Measurements from ENCODE around the gene ABCA13. TPM values are rescaled to one million over a fixed set of nuclear protein-coding genes. Genes with fewer than 3 reads are reported as not detected.

ABCA13 gene
- total RNA-seq, 1 donor from 2014 or later: 5.2 TPM

DNA sequence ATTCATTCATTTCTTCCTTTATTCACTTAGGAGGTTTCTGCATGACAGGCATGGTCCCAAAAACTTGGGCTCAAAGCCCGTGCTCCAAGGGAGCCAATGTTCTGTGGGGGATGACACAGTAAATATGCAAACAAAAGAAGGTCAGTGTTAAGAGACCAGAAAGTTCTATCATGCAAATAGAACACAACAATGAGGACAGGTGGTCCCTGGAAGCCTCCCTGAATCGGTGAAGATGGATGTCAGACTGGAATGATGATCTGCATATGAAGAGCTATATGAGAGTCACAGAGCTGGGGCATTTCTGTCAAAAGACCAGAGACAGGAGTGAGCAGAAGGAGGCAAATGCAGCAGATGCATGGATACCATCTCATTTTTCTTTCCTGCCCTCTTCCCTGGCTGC, 129.0 kb downstream of the ABCA13 start:
- no peak for DNase-seq (ENCODE audit: low spot score)

DNA sequence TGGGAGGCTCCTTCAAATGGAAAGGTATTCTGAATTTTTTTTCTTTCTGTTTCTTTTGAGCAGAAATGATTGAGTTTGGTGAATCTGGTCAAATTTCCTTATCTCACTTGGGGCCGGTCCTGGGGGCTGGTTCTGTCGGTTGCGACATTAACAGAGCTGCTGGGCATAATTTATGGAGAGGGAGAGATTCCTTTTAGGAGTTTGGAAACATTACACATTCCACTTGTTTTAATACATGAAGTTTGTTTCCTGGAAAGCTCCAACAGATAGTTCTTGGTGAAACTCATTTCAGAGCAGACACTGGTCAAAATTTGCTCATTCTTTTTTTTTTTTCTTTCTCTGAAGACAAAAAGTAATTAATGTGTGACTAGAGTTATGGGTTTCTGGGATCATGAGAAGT, 129.9 kb downstream of the ABCA13 start:
- DNase-seq (ENCODE audit: low spot score): no peak

DNA sequence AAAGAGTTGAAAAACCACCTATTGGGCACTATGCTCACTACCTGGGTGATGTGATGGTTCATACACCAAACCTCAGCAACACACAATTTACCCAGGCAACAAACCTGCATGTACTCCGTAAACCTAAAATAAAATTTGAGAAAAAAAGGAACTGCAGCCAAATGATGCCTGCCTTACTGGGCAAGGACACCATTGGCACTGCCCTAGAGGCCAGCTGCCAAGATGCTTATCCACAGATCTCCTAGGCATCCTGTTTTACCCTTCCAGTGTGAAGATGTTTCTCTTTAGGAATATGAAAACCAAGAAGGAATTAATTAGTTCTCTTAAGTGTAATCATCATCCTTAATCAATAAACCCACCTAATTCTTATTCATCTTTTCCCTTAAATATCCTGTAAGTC, 133.4 kb downstream of the ABCA13 start:
- DNase-seq (ENCODE audit: low spot score): no peak

DNA sequence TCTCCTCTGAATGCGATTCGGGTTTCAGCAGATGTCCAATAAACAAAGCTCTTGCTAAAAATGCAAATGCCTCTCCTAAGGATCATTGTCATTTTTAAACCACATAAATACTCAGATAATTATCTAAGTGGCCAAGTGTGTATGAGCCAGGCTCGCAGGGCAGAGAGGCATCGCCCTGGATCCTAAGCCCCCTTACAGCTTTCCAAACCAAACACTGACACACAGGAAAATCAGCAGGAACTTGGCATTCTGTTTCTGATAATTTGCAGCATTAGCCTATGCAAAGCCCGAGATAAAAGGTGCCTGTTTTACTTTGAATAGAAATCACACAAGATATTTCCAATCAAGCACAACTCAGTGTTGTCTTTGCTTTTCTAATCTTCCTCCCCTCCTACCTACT, 134.4 kb downstream of the ABCA13 start:
- no peak for DNase-seq (ENCODE audit: low spot score)

DNA sequence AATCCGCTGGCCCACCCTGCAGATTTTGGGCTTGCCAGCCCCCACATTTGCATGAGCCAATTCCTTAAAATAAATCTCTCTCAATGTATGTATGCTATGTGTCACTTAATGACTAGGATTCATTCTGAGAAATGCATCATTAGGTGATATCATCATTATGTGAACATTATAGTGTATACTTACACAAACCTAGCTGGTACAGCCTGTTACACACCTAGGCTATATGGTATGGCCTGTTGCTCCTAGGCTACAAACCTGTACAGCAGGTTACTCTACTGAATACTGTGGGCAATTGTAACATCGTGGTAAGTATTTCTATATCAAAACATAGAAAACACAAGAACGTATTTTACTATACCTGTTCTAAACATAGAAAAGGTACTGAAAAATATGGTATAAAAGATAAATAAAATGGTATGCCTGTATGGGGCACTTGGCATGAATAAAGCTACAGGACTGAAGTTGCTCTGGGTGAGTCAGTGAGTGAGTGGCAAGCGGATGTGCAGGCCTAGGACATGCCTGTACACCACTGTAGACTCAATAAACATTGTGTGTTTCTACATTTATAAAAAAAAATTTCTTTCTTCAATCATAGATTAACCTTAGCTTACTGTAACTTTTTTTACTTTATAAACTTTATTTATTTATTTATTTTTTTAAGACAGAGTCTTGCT, 135.9 kb downstream of the ABCA13 start:
- DNase-seq (ENCODE audit: low spot score): no peak

DNA sequence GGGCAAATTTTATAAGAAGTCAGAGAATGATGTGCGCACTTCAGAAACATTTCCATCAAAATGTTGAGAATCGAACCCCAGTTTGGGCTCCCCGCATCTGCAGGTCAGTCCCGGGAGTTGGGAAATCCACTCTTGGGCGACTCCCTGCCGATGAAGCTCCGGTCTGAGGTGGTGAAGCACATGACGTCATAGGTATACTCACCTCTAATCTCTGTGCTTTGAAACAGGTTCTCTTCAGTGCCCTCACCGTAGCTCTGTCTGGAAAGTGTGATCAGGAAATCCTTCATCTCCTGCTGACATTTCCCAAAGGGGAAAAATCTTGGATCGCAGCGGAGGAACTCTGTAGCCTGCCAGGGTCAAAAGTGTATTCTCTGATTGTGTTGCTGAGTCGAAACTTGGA, 138.5 kb downstream of the ABCA13 start:
- DNase-seq (ENCODE audit: low spot score): no peak

DNA sequence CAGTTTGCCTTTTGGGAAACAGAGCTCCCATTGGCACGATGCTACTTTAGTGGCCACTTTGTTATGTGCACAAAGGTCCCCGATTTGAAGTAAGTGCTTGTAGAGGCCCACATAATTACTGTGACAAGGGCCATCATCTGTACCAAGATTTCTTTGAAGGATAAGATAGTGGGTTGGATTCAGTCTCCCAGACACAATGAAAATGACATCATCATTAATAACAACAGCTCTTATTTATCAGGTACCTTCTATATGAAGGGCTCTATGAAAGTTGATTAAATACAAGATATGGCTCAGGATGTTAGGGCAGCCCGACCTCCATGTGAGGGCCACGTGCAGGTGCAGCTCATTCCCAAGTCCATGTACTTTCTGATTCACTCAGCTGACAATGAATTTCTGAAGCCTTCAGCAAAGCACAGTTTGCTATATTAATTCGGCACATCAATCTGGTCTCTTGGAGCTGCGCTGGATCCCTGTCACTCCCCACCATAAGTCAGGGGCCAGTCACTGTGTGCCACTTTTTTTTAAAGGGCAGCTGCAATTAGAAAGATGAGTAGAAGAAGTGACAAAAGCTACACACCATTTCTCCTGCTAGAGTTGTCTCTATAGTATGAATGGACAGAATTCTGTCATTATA, 140.3 kb downstream of the ABCA13 start:
- no peak for DNase-seq (ENCODE audit: low spot score)

DNA sequence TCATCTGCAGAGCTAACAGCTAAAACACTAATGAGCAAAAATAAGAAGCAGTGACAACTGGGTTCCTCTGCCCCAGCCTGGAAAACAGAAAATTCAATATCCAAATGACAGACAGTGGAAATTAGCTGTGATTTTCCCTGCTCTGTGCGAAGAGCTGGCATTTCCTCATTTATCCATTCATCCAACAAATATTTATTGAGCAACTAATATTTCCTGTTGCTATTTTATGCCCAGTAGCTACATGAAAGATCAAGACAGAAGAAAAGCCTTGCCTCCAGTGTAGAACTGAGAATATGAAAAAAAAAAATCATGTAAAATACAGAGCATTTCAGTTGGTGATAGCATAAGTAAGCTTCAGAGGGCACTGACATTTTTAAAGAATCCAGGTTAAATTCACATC, 140.9 kb downstream of the ABCA13 start:
- DNase-seq (ENCODE audit: low spot score): no peak

DNA sequence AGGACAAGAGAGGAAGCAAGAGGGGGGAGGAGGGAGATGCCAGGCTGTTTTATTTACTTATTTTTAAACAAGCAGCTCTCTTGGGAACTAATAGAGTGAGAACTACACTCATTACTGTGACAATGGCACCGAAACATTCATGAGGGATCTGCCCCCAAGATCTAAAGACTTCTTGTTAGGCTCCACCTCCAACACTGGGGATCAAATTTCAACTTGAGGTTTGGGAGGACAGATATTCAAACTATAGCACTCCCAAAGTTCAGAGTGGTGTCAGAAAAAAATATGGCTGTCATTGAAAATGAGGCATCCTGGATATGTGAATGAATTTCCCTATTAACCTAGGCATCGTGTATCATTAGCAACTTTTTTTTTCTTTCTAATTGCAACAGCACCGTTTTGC, 145.5 kb downstream of the ABCA13 start:
- DNase-seq (ENCODE audit: low spot score): no peak

DNA sequence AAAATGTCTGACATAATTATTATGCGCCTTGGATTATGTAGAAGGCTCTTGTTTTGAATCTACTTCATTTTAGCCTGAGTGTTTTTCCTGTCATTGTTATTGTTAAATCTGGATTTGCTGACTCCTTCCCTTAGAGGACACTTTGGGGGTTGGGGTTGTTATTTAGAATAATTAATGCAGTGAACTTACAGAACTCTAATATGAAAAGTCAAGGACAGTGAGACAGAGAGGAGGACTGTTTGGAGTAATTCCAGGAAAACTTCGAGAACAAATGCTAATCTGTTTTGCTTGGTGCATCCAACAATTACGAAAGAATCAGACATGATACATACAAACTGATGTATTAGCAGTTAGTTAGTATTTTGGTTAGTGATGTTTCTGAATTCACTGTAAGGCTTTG, 146.1 kb downstream of the ABCA13 start:
- no peak for DNase-seq (ENCODE audit: low spot score)

DNA sequence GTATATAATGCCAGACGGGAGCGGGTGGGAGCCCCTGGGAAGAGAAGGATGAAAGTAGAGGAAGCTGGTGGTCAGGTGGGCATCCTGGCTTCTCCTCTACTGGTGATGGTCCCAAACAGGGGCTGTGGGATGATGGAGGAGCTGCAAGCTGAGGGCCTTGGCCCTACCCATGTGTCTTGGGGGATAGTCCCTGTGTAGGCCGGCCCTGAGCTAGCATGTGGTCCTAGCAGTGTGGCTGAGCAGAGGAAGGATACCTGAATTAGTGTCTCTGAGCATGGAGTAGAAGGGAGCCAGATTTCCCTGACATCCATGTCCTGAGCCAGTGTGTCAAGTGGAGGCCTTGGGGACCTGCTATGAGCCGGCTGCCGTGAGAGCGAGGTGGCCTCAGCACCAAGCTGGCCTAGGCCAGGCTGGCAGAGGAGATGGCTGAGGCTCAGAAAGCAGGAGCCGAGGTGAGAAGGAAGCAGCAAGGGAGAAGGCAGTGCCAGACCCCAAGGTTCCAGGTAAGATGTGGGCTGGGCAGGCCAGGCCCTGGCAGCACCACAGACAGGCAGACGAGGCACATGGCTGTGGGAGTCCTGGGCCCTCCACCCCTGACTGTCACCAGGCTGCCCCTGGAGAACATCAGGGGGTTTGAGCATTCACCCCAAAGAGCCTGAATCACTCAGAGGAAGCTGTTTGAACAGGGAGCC, 150.2 kb downstream of the ABCA13 start:
- DNase-seq (ENCODE audit: low spot score): no peak

DNA sequence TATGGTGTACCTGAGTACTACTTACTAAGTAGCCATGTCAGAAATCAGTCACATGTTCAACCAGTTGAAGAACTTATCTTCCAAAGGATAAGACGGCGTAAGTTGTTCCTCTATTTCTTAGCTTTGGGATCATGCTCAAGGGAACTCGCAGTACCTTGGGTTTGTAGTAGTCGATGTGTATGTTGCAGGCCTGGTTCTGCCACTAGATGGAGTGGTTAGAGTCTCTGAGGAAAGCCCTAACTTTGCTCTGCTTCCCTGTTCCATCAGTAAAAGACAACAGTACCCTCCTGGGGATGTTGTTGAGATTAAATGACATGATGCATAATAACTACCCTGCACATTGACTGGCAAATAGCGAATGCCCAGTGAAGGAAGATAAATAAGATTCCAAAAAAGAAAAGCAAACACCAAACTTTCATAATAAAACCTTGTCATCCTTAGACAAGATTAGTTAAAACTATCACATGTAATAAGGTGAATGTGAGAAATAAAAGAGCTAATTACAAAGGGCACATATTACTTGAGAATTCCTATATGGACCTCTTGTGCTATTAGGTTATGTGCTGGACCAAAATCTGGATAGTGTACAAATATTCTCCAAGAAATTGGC, 165.9 kb downstream of the ABCA13 start:
- no peak for DNase-seq (ENCODE audit: low spot score)

DNA sequence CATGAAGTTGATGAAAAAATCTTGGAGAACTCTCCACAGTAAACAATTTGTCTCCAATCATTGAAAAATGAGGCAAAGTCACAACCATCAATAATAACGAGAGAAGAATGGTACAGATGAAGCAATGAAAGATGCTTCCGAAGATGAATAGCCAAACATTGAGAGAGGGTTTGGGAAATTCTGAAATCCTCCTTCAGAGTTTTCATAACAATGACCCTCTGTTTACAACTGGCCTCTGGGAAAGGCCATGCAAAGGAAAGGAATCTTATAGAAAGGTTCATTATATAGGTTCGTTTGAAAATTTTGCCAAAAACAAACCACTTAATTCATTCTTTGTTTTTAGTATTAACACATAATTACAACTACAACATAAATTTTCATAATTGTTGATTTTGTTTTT, 166.5 kb downstream of the ABCA13 start:
- no peak for DNase-seq (ENCODE audit: low spot score)

DNA sequence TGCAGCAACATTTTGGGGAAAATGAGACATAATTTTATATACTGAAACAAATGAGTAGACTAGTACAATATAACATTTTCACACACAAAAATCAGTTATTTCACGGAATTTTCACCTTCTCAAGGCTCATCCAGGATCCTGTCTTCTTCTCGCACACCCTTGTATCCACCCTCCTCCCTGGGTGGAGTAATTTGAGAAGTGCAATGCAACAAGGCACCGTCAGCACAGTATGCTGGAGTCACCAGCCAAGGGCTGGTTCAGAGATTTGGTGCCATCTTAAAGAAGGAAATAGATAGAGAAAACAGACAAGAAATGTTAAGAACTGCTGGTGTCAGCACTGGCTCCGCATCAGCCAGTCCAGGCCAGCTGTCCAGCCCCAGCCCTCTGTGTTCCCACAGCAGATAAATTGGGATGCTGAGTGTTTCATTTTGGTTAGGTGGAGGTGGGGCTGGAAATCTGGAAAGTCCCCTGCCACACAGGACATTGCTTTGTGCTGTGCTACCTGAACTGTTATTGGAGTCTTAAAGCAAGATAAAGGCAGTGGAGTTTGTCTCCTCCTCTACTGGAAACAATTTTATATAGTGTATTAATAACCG, 176.1 kb downstream of the ABCA13 start:
- no peak for DNase-seq (ENCODE audit: low spot score)

DNA sequence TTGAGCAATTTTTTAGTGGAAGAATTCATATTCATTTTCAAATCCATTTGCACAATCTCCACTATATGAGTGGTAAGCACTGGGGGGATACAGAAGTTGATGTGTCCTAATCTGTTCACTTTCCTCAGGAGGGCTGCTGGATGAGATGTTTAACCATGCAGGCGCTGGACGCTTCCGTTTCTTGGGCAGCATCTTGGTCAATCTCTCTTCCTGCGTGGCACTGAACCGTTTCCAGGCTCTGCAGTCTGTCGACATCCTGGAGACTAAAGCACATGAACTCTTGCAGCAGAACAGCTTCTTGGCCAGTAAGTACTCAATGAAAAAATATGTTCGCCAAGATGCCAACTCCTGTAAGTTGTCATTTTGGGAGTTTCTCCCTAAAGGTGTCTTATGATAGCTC, 179.3 kb downstream of the ABCA13 start:
- no peak for DNase-seq (ENCODE audit: low spot score)

DNA sequence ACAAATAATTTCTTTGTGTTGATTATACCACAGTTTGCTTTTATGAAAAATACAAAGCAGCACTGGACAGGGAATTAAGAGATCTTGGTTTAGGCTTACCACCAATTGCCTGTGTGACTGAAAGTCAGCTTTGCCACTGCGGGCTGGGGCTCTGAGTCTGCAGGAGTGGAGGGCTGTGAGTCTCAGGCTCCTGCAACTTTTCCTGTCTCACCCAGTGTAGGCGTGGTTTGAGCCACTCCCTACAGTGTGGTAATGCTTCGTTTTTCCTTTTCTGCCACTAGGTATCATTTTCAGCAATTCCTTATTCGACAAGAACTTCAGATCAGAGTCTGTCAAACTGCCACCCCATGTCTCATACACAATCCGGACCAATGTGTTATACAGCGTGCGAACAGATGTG, 180.6 kb downstream of the ABCA13 start:
- DNase-seq (ENCODE audit: low spot score): no peak

DNA sequence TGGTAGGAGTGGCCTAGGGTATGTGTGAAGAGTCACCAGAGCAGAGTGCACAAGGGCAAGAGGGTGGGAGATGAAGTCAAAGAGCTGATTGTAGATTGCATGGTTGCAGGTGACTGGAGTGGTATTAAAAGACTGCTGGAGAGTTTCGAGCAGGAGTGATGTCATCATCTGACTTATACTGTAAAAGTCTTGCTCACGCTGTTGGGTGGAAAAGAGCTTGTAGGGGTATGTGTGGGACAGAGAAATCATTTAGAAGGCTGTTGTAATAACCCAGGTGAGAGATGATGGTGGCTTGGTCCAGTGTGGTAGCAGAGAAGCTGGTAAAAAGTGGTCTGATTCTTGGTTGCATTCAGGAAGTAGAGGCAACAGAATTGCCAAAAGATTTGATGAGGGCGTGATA, 184.1 kb downstream of the ABCA13 start:
- DNase-seq (ENCODE audit: low spot score): no peak

DNA sequence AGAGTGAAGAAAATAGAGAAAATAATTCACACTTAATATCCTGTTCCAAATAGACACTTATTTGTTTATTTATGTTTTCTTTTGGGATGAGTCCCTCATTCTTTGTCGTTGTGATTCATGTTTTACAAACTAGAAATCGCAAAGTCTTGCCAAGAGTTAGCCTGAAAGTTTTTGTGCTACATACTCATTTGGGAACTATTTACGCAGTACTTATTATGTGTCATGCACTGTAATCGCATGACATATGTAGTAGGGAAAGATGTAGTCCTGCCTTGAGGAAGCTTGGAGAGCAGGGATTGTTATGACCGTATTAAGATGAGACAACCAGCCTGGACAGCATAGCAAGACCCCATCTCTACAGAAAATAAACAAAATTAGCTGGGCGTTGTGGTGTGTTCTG, 189.3 kb downstream of the ABCA13 start:
- DNase-seq (ENCODE audit: low spot score): no peak

DNA sequence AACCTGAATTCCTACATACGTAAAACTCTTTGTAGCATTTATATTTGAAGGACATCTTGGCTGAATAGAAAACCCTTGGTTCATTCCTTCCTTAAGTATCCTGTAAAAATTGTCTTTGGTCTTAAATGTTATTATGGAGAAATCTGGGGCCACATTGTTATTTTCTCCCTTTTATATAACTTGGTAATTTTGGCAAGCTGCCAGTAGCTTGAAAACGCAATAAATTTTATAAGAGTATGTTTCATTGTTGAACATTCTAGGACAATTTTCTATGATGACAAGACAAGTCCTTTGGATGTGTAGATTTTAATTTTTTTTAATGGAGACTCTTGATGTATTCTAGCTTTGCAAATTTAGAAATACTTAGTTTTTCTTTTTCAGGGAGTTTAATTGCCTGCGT, 191.9 kb downstream of the ABCA13 start:
- DNase-seq (ENCODE audit: low spot score): no peak

DNA sequence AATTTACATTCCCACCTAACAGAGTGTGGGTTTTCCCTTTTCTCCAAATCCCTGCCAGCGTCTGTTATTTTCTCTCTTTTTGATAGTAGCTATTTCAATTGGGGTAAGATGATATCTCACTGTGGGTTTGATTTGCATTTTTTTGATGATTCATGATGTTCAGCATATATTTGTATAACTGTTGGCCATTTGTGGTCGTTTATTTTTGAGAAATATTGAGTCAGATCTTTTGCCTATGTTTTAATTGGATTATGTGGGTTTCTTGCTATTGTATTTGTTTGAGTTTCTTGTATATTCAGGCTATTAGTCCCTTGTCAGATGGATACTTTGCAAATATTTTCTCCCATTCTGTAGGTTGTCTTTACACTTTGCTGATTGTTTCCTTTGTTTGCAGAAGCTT, 193.8 kb downstream of the ABCA13 start:
- DNase-seq (ENCODE audit: low spot score): no peak

DNA sequence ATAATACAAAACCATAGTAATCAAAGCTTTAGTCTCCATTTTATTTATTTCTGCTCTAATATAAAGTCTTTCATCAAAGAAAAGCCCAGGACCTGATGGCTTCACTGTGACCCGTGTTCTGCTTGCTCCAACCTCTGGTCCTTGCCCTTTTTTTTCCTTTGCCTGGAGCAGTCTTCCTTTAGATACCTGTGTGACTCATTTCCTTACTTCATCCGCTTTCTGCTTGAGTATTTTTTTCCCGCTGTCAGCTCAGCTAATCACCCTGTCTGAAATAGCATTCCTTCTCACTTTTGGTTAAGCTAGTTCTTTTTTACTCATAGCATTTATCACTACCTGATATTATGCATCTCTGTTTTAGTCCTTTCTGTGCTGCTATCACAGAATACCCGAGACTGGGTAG, 194.8 kb downstream of the ABCA13 start:
- no peak for DNase-seq (ENCODE audit: low spot score)

DNA sequence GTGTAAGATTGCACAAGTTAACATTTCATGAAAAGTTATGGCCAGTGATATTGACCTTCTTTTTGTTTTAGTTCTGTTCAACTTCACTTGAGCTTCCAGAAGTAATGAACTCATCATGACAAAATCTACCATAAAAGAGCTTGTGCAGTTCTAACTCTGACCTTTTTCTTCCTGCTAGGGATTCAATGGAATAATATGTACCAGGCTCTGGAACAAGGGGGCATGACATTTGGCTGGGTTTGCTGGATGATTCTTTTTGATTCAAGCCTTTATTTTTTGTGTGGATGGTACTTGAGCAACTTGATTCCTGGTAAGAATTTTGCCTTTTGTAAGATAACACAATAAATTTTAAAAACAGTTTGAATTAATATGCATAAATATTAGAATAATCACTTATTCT, 205.0 kb downstream of the ABCA13 start:
- no peak for DNase-seq (ENCODE audit: low spot score)

DNA sequence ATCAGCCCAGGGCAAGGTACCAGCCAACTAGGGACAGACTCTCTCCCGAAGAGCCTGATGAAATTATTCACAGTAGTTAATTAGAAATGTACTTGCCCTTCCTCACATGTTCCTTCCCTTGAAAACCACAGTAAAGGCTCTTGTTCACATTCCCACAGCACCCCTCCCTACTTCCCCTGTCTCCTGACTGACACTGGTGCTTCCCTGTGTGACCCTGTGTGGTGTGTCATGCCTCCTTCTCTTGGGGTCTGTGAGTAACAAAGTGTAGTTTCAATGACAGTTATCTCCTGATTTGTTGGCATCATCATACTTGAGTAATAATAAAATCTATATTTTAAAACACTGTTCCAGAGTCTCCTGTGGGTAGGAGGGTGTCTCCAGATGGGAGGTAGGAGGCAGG, 209.7 kb downstream of the ABCA13 start:
- DNase-seq (ENCODE audit: low spot score): no peak
